ENCODE measurements around the gene RAB13. TPM values are rescaled to one million over a fixed set of nuclear protein-coding genes. Genes with fewer than 3 reads are reported as not detected.
"Not testable (repeated sequence)": the region's sequence is repeated elsewhere in the genome, so short reads cannot be mapped to it uniquely, and the experiment has no call there.

RAB13 gene
- total and polyA plus RNA-seq, 2 of the 8 experiments (the other 6 are each of a cell fraction or from before 2014, with no cell fraction given): 70.5 to 157 TPM

DNA sequence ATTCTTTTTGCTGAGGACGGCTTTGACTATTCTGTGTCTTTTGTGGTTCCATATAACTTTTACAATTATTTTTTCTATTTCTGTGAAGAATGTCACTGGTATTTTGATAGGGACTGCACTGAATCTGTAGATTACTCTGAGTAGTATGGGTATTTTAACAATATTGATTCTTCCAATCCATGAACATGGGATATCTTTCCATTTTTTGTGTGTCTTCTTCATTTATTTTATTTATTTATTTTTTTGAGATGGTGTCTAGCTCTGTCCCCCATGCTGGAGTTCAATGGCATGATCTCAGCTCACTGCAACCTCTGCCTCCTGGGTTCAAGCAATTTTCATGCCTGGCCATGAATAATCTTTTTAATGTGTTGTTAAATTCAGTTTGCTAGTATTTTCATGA, 47.6 kb upstream of the RAB13 start:
- 85% methylated on average over 1 of the region's 1 CpG; no CpG with 5 or more reads in 1 of the 2 experiments for WGBS, 2 experiments (ENCODE audit: extremely low coverage in 1 of 2, insufficient coverage in 1 of 2, insufficient read length in 1 of 2, insufficient replicate concordance in 2 of 2, low coverage in 1 of 2, low lambda C conversion rate in 2 of 2, missing lambda C conversion rate in 1 of 2)
- H4K20me1 ChIP-seq (replicated peaks in 1 of 2; ENCODE audit: control insufficient read depth in 1 of 2, insufficient read depth in 2 of 2, low read length in 2 of 2); H2AK5ac ChIP-seq (ENCODE audit: low read depth, low read length); H3K4me1 ChIP-seq (replicated peaks in 1 of 4; ENCODE audit: control insufficient read depth in 3 of 4, insufficient read depth in 4 of 4, low read length in 3 of 4); H3K4me3 ChIP-seq (ENCODE audit: extremely low read depth in 1 of 4, insufficient read depth in 2 of 4, low read depth in 3 of 4, low read length in 4 of 4); H4K8ac ChIP-seq (ENCODE audit: extremely low read depth, insufficient read depth, low read length); H3K23ac ChIP-seq (ENCODE audit: insufficient read length); H3K79me1 ChIP-seq (ENCODE audit: low read depth, low read length); H3K27ac ChIP-seq (ENCODE audit: low read depth, low read length); H3K4ac ChIP-seq (replicated peaks; ENCODE audit: insufficient read length, low read depth, low read length); H2BK20ac ChIP-seq (ENCODE audit: low read length); H3K18ac ChIP-seq (ENCODE audit: extremely low read depth, low read length); FAIRE-seq; H3K4me2 ChIP-seq (ENCODE audit: insufficient read depth in 1 of 2, low read depth in 2 of 2, low read length in 2 of 2); H2BK5ac ChIP-seq (ENCODE audit: low read depth, low read length); H2BK15ac ChIP-seq (ENCODE audit: low read length); H4K91ac ChIP-seq (replicated peaks; ENCODE audit: insufficient read length, low read length); H2AFZ ChIP-seq (ENCODE audit: low read length); DNase-seq (ENCODE audit: low read depth in 1 of 2, low spot score in 2 of 2); H3K79me2 ChIP-seq (ENCODE audit: control insufficient read depth in 1 of 2, insufficient read depth in 2 of 2, low read length in 2 of 2); H3K23me2 ChIP-seq (ENCODE audit: low read depth, low read length); H3K36me3 ChIP-seq (ENCODE audit: control insufficient read depth in 2 of 4, insufficient read depth in 4 of 4, low read length in 3 of 4); H4K5ac ChIP-seq (ENCODE audit: insufficient read length, low read depth, low read length); H3K27me3 ChIP-seq (replicated peaks in 1 of 4; ENCODE audit: control insufficient read depth in 3 of 4, extremely low read depth in 1 of 4, insufficient read depth in 3 of 4, low read length in 3 of 4); H3K9me3 ChIP-seq (ENCODE audit: insufficient read depth in 2 of 2, low read depth in 1 of 2, low read length in 1 of 2); H3K9ac ChIP-seq (replicated peaks in 1 of 4; ENCODE audit: extremely low read depth in 1 of 4, low read depth in 3 of 4, low read length in 3 of 4); H3K56ac ChIP-seq (replicated peaks; ENCODE audit: insufficient read length, low read depth, low read length); H2BK120ac ChIP-seq (replicated peaks; ENCODE audit: low read depth, low read length); H2BK12ac ChIP-seq (ENCODE audit: low read depth, low read length); H3K14ac ChIP-seq (ENCODE audit: insufficient read length): not testable (repeated sequence)
- CTCF ChIA-PET (ENCODE audit: partially characterized antibody): interaction anchor here (1.1 kb wide), 1 partner anchor 71 kb away, joined by 3 read pairs; no protein-coding TSS in a partner anchor
- POLR2A ChIA-PET (ENCODE audit: partially characterized antibody): interaction anchor here (1.4 kb wide), 1 partner anchor 43 kb away, joined by 4 read pairs; the partner anchor contains the start of gene RPS27

All from H1 (cell line).